Activated T-cell treated with anti-CD3 and anti-CD28 coated beads, Interleukin-2, amount 50 U/mL, for 24 hours (primary cell): ENCODE data around the gene TMCC2.
"Not testable (repeated sequence)": the region's sequence is repeated elsewhere in the genome, so short reads cannot be mapped to it uniquely, and the experiment has no call there.

ENCODE experiments used
- DNase-seq: peaks from one replicate; pipeline ENCODE4 v3.0.0-alpha.2; 2020
- H3K27ac Mint-ChIP-seq: 2 replicates; pipeline ENCODE4 v1.8.0; 2020; ENCODE audit warnings: mild to moderate bottlenecking, mixed read lengths
- H3K27me3 Mint-ChIP-seq: 2 replicates; pipeline ENCODE4 v1.8.0; 2020; ENCODE audit warnings: mixed read lengths
- H3K36me3 Mint-ChIP-seq: 2 replicates; pipeline ENCODE4 v1.8.0; 2020; ENCODE audit warnings: low read depth, mixed read lengths
- H3K4me1 Mint-ChIP-seq: 2 replicates; pipeline ENCODE4 v1.8.0; 2020; ENCODE audit warnings: low read depth, mixed read lengths
- H3K4me3 Mint-ChIP-seq: 2 replicates; pipeline ENCODE4 v1.8.0; 2020; ENCODE audit warnings: mild to moderate bottlenecking, moderate library complexity, mixed read lengths
- H3K9me3 Mint-ChIP-seq: 2 replicates; pipeline ENCODE4 v1.8.0; 2020; ENCODE audit warnings: mixed read lengths

Gene TMCC2

GRCh38 chr1:205226868-205227583, 720 bp upstream of the TMCC2 start:
- H3K9me3 Mint-ChIP-seq: no peaks in the 10 kb centered on the region
- DNase-seq: no peak

GRCh38 chr1:205228093-205228521, 361 bp downstream of the TMCC2 start:
- Mint-ChIP-seq H3K27ac (peak overlapping the region; percentile 86), H3K4me1 (peaks cover 49% of the 10 kb centered on the region), H3K4me3 (peak overlapping the region; percentile 85), H3K36me3 (peaks cover 5% of the 10 kb centered on the region), H3K27me3 (peaks cover 31% of the 10 kb centered on the region), H3K9me3 (no peaks in the 10 kb centered on the region)
- no peak for DNase-seq

More at GRCh38 chr1:205226868-205227583, 720 bp upstream of the TMCC2 start:
- Mint-ChIP-seq H3K4me3 (peak overlapping the region; percentile 80), H3K27me3 (peaks cover 31% of the 10 kb centered on the region), H3K27ac (no peak overlapping the region), H3K4me1 (peaks cover 40% of the 10 kb centered on the region), H3K36me3 (peaks cover 5% of the 10 kb centered on the region)

GRCh38 chr1:205229399-205229871, 1.7 kb downstream of the TMCC2 start:
- Mint-ChIP-seq H3K4me1 (peaks cover 59% of the 10 kb centered on the region), H3K27me3 (peaks cover 23% of the 10 kb centered on the region)

GRCh38 chr1:205229916-205230700, 2.4 kb downstream of the TMCC2 start:
- Mint-ChIP-seq H3K9me3 (no peaks in the 10 kb centered on the region), H3K4me3 (peak overlapping the region; percentile 85), H3K27me3 (peaks cover 22% of the 10 kb centered on the region), H3K4me1 (peaks cover 62% of the 10 kb centered on the region), H3K36me3 (peaks cover 7% of the 10 kb centered on the region), H3K27ac (peak overlapping the region; percentile 23)
- DNase-seq: no peak

More at GRCh38 chr1:205229399-205229871, 1.7 kb downstream of the TMCC2 start:
- DNase-seq: peak; percentile 71
- Mint-ChIP-seq H3K36me3 (peaks cover 5% of the 10 kb centered on the region), H3K9me3 (no peaks in the 10 kb centered on the region), H3K4me3 (peak overlapping the region; percentile 85), H3K27ac (peak overlapping the region; percentile 86)

DNA sequence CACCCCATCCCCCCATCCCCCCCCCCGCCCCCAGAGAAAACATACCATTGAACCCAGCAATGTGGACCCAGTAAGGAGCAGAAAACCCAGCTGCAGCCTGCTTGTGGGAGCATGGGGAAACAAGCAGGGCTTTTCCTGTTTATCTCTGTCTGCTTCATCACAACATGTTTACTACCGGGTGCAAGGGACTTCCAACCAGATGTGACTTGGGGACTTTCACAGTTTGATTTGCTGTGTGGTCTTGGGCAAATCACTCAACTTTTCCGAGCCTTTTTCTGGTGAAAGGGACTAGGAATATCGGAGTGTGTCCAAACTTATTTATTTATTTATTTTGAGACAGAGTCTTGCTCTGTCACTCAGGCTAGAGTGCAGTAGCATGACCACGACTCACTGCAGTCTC, 3.2 kb downstream of the TMCC2 start:
- no peaks in the 10 kb centered on the region for H3K9me3 Mint-ChIP-seq
- peak overlapping the region; percentile 50 for H3K4me3 Mint-ChIP-seq
- H3K27ac Mint-ChIP-seq: no peak overlapping the region
- peaks cover 62% of the 10 kb centered on the region for H3K4me1 Mint-ChIP-seq
- H3K27me3 Mint-ChIP-seq: peaks cover 13% of the 10 kb centered on the region
- H3K36me3 Mint-ChIP-seq: peaks cover 7% of the 10 kb centered on the region
- no peak for DNase-seq

GRCh38 chr1:205232127-205232820, 4.5 kb downstream of the TMCC2 start:
- peak overlapping the region; percentile 50 for H3K27ac Mint-ChIP-seq
- no peaks in the 10 kb centered on the region for H3K9me3 Mint-ChIP-seq
- H3K4me3 Mint-ChIP-seq: peak overlapping the region; percentile 36
- peaks cover 7% of the 10 kb centered on the region for H3K36me3 Mint-ChIP-seq
- H3K27me3 Mint-ChIP-seq: peaks cover under 1% of the 10 kb centered on the region
- DNase-seq: no peak
- H3K4me1 Mint-ChIP-seq: peaks cover 67% of the 10 kb centered on the region

DNA sequence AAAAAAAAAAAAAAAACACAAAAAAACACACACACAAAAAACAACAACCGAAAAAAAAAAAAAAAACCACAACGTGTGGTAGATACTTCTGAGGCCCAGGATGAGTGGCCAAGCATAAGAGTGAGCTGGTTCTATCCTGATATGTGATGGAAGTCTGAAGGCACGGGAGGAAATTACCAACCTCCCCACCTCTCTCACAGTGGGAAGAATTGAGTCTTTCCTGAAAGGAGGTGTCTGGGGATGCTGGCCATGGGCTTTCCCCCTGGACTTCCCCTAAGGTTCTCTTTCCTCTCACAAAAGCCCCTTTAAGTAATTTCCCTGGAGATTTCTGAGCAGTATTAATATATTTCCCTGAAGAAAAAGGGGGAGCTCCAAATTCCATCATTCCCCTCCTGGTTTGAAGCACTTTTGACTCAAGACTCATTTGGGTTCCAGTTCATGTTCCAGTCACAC, 5.2 kb downstream of the TMCC2 start:
- H3K4me3 Mint-ChIP-seq: peak overlapping the region; percentile 28
- no peaks in the 10 kb centered on the region for H3K27me3 Mint-ChIP-seq
- peaks cover 71% of the 10 kb centered on the region for H3K4me1 Mint-ChIP-seq
- peak overlapping the region; percentile 65 for H3K27ac Mint-ChIP-seq
- H3K9me3 Mint-ChIP-seq: no peaks in the 10 kb centered on the region
- peaks cover 7% of the 10 kb centered on the region for H3K36me3 Mint-ChIP-seq
- no peak for DNase-seq

- not testable (repeated sequence) for H3K4me3 Mint-ChIP-seq, H3K27ac Mint-ChIP-seq, H3K36me3 Mint-ChIP-seq, H3K9me3 Mint-ChIP-seq, H3K27me3 Mint-ChIP-seq, DNase-seq
- H3K4me1 Mint-ChIP-seq: peaks cover 74% of the 10 kb centered on the region
Observed at GRCh38 chr1:205233986-205234385, 6.2 kb downstream of the TMCC2 start.

- H3K9me3 Mint-ChIP-seq: no peaks in the 10 kb centered on the region
- no peak overlapping the region for H3K27ac Mint-ChIP-seq
- no peak overlapping the region for H3K4me3 Mint-ChIP-seq
- H3K4me1 Mint-ChIP-seq: peaks cover 71% of the 10 kb centered on the region
- peaks cover 1% of the 10 kb centered on the region for H3K36me3 Mint-ChIP-seq
- no peak for DNase-seq
- no peaks in the 10 kb centered on the region for H3K27me3 Mint-ChIP-seq
Observed at GRCh38 chr1:205235951-205236350, 8.2 kb downstream of the TMCC2 start.

GRCh38 chr1:205236526-205236925, 8.8 kb downstream of the TMCC2 start:
- Mint-ChIP-seq H3K9me3 (no peaks in the 10 kb centered on the region), H3K4me3 (no peak overlapping the region), H3K36me3 (peaks cover 1% of the 10 kb centered on the region), H3K27ac (peak overlapping the region; percentile 60), H3K4me1 (peaks cover 67% of the 10 kb centered on the region), H3K27me3 (no peaks in the 10 kb centered on the region)
- no peak for DNase-seq

- peaks cover 4% of the 10 kb centered on the region for H3K36me3 Mint-ChIP-seq
- H3K4me1 Mint-ChIP-seq: peaks cover 63% of the 10 kb centered on the region
- no peaks in the 10 kb centered on the region for H3K9me3 Mint-ChIP-seq
- H3K27me3 Mint-ChIP-seq: no peaks in the 10 kb centered on the region
- H3K27ac Mint-ChIP-seq: peak overlapping the region; percentile 91
- no peak overlapping the region for H3K4me3 Mint-ChIP-seq
- no peak for DNase-seq
Observed at GRCh38 chr1:205236951-205237475, 9.3 kb downstream of the TMCC2 start.

GRCh38 chr1:205237526-205238484, 10.1 kb downstream of the TMCC2 start:
- Mint-ChIP-seq H3K9me3 (no peaks in the 10 kb centered on the region), H3K4me1 (peaks cover 57% of the 10 kb centered on the region), H3K27ac (peak overlapping the region; percentile 91), H3K4me3 (peak overlapping the region; percentile 49), H3K36me3 (peaks cover 10% of the 10 kb centered on the region), H3K27me3 (no peaks in the 10 kb centered on the region)
- DNase-seq: peak; percentile 64

DNA sequence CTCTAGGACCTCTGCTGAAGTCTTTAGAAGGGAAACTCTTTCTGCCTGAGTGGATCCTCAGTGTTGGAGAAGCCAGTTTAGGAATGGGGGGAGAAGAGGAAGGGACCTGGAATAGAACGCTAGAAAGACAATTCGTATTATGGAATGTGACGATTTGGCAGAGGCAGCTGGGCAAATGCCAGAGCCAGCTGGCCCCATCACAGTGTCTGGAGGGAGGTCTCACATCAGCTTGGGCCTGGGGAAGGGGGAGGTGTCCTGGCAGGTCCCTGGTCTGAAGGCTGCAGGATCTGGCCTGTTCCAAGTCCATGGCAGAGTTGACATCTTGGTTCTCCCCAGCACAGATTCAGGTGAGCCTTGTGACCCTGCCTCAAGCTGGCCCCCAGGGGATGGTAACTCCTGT, 11.3 kb downstream of the TMCC2 start:
- Mint-ChIP-seq H3K36me3 (peaks cover 10% of the 10 kb centered on the region), H3K27me3 (no peaks in the 10 kb centered on the region), H3K27ac (peak overlapping the region; percentile 28), H3K9me3 (no peaks in the 10 kb centered on the region), H3K4me3 (no peak overlapping the region), H3K4me1 (peaks cover 46% of the 10 kb centered on the region)
- no peak for DNase-seq
